Measurements from ENCODE around the gene LARGE1. TPM values are rescaled to one million over a fixed set of nuclear protein-coding genes. Genes with fewer than 3 reads are reported as not detected.

The LARGE1 gene
- polyA plus RNA-seq, 3 donors, result 24.5 to 27.2 (median 26.6) TPM

DNA sequence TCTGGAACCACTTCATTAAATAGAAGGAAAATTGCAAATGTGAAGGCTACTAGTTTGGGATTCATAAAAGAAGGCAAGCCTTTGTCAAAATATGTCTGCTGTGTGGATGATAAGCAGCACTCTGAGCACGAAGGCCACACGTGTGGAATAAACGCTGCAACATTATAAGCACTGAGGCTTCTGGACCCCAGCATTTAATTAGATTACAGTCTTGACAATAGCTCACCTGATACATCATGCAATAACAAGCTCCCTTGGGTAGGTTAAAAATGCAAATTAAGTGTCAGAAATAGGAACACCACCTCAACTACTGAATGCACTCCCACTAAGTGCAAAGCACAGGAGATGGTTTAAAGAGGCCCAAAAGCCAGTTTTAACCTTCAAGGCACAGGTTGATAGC is 179.3 kb downstream of the LARGE1 start:
- no peak for DNase-seq (ENCODE audit: low read depth in 3 of 3, low spot score in 2 of 3)

DNA sequence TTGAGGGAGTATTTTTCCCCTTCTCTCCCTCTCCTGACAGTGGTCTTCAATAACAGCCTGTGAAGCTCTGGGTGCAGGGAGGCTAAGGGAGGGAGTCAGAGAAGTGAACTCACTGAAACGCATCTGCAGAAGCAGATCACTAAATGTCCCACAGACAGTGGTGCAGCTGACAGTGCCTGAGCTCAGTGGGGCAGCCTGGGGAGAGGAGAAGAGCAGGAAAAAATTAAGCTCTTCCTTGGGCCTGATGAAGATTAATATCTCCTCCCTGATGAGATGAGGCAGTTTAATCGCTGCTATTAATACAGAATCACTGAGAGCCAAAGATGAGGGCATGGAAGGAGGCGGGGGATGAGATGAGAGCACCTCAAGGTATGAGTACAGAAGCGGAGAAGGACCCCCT is 180.8 kb downstream of the LARGE1 start:
- no peak for DNase-seq (ENCODE audit: low read depth in 3 of 3, low spot score in 2 of 3)

DNA sequence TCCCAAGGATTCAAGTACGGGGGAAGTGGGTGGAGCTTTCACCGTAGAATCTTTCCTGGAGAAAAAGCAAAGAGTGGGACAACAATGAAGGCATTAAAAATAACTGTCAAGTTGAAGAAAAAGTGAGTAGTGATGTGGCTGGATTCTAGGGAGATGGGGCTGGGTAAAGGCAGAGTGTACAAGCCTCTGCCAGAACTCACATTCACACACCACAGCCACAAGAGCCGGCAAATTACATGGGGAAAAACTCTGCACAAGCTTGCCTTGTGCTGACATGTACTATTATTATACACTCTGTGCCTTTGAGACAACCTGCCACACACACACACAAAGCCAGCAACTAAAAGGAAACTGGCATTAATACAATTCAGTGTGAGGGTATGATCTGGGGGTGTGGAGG is 182.6 kb downstream of the LARGE1 start:
- no peak for DNase-seq (ENCODE audit: low read depth in 3 of 3, low spot score in 2 of 3)

DNA sequence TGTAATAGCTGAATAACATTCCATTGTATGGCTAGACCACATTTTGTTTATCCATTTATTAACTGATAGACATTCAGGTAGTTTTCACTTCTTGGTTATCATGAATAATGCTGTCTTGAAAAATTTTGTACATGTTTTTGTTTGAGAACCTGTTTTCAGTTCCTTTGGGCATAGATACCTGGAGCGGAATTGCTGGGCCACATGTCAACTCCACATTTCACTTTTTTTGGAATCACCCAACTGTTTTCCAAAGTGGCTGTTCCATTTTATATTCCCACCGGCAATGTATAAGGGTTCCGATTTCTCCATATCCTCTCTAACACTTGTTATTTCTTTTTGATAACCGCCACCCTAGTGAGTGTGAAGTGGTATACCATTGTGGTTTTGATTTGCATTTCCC is 184.3 kb downstream of the LARGE1 start:
- DNase-seq (ENCODE audit: low read depth in 3 of 3, low spot score in 2 of 3), result no peak

DNA sequence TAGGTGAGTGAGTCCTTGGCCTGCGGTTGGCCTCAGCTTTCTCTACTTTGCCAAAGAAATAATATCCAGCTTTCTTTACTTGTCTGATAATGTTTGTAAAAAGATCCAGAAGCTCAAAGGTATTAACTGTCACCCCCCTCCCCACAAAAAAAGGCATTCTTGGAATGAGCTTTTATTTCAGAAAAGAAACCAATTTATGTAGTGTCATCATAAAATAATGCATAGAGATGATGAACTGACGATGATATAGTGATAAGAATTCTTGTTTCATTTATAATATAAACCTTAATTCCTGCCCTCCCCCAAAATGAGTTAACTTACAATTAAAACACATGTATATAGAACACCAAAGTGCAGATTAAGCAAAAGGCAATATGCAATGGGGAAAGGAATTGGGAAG is 191.4 kb downstream of the LARGE1 start:
- no peak for DNase-seq (ENCODE audit: low read depth in 3 of 3, low spot score in 2 of 3)

DNA sequence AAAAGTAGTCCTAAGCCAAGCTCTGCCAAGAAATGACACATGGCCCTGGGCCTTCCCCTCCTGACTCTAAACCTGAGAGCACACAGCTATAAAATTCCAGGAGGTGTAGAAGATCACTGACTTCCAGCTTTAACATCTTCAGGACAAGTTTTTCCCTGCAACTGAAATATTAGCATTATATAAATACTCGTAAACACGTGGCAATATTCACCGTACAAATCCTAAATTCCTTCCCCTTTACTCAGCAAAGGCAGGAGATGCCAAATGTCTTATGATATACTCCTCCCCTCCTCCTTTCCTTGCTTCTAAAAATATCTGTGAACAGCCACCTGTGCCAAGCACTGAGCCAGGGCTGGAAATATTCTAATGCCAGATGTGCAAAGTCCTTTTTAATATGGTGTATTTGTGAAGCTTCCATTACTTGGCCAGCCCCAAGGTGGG is 194.0 kb downstream of the LARGE1 start:
- DNase-seq (ENCODE audit: low read depth in 3 of 3, low spot score in 2 of 3), result no peak

DNA sequence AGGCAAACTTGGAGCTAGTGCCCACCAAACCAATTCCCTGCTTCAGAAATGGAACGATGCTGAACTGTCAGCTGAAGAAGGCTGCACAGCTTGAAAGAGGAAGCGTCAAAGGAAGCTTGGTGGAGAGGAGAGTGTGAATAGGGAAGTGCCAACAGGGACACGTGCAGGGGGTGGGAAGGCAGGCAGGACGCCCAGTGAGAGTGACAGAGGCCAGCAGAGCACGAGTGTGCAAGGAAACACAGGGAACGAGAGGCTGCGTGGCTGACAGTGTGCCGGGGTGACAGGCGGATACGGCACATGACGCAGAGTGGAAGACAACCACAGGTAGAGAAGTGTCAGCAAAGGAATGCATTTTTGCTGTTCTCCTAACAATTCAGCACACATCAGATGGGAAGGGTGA is 196.4 kb downstream of the LARGE1 start:
- DNase-seq (ENCODE audit: low read depth in 3 of 3, low spot score in 2 of 3), result no peak

DNA sequence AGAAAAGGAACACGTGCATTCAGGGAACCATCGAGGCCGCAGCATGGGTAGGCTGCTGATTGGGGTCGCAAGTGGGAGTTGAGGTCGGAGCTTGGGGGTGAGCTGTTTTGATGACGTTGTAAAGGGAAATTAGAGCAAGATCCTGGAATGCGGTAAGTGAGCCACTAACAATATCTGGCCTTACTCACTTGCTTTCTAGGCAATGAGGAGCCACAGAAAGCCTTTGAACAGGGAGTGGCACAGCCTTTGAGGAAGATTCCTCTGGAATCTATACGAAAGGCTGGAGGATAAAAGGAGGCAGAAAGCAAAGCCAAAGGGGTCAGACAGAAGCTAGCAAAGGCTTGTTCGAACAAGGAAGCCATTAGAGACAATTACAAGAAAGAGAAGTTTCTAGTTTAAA is 197.5 kb downstream of the LARGE1 start:
- DNase-seq (ENCODE audit: low read depth in 3 of 3, low spot score in 2 of 3), result no peak

DNA sequence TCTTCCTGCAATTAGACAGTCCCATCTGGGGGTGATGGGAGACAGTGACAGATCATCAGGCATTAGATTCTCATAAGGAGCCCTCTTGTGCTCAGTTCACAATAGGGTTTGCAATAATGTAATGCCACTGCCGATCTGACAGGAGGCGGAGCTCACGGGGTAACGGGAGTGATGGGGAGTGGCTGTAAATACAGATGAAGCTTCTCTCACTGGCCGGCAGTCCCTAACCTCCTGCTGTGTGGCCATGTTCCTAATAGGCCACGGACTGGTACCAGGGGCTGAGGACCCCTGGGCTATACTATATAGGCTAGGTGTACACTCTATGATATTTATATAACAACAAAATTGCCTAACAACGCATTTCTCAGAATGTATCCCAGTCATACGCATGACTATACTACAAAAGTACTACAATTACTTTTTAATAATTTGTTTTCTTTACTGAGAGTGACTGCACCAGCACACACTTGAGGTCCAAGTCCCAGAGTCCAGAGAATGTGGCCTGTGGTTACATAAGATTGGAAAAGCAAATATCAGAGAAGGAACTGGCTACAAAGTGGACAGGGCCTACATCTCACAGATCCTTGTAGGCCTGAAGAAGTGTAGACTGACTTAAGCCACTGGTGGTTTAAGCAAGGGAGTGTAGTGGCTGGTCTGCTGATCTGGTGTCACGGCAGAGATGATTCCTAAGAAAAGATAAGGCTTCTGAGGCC is 200.0 kb downstream of the LARGE1 start:
- DNase-seq (ENCODE audit: low read depth in 3 of 3, low spot score in 2 of 3), result no peak

DNA sequence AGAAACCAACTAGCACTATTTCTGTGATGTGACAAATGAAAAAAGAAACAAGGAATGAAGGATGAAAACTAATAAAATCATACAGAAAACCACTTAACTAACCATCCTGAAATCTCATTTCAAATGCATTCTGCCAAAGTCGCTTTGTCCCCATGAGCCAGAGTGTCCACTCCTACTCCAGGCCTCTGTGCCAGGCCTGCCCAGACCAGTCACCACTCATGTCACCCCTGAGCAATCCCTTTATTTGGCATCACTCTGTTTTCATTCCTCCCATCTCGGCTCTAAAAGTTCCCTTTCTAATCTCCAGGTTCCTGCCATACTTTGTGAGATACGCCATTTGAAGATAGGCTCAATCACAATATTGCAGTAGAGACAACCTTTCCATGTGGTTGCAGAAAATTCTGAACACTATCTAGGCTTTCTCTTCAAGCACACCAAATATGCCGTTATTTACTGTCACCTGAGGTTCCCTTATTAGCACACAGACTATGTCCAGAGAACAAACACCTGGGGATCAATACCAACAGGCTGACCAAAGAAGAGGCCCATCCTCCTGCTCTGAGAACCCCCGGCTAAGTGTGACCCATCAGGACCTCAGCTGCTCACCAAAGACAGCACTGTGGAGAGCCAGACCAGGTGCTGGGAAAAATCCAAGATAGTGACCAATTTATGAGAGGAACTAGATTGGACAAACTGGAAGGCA is 202.4 kb downstream of the LARGE1 start:
- DNase-seq (ENCODE audit: low read depth in 3 of 3, low spot score in 2 of 3), result no peak

DNA sequence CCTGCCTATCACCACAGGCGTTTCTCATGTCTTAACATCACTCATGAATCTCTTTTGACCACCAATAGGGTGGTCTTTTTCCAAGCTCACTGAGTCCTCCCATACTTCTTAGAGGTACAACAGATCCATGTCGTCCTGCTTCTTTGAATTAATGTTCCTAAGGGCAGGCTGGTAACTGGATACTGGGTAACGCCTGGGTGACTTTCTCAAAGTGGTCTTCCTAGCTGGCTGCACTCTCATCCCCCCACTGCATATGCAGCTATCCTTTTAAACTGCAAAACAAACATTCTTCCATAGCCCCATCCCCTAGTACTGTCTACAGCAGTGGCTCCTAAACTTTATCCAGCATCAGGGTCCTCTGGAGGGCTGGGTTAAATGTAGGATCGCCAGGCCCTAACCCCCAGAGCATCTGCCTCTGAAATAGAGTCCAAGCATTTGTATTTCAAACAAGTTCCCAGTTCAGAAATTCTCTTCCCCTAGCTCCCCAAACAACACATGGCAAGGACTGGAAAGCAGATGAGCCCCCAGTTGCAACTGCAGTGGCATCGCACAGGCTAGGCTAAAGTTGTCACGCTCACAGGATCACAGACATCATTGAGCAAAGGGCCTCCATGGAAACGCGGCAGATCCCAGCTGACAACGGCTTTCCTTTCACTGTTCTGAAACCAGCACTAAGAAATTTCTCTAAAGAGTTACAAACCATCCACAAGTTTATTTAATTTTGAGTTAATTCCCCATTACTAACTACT is 204.9 kb downstream of the LARGE1 start:
- peak in 2 of 3 donors; percentile 9 to 40 for DNase-seq (ENCODE audit: low read depth in 3 of 3, low spot score in 2 of 3)

DNA sequence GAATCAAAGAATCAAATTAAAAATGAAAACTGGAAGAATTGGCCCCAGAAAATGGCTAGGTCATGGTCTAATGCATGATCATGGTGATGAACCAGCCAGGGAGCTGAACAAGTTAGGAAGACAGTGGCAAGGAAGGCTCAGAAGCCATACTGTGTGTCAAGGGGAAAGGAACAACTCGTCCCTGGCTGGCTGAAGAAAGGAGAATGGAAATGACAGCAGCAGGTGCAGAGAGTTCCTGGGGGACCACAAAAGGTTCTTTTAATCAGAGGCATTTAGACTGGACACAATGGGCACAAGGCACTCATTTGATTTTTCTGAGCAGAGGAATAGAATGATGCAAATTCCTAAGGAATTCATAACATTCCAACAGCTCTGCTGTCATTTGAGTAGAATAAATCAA is 209.9 kb downstream of the LARGE1 start:
- no peak for DNase-seq (ENCODE audit: low read depth in 3 of 3, low spot score in 2 of 3)

DNA sequence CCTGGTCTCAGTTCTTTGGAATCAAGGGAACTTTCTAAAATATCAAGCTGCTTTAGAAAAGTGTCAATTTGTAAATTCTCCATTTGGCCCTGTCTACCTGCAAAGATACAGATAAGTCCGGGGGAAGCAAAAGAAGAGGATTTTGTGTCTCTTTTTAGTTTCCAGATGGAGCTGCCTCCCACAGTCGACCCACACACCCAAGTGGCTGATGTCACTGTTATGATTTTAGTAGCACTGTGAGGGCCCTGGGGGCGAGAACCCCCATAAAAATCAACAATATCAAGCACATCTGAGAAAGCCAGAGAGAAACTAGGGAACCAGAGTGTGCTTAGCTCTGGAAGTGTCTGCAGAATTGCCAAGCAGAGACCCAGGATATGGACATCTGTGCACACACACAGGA is 212.7 kb downstream of the LARGE1 start:
- DNase-seq (ENCODE audit: low read depth in 3 of 3, low spot score in 2 of 3), result no peak

DNA sequence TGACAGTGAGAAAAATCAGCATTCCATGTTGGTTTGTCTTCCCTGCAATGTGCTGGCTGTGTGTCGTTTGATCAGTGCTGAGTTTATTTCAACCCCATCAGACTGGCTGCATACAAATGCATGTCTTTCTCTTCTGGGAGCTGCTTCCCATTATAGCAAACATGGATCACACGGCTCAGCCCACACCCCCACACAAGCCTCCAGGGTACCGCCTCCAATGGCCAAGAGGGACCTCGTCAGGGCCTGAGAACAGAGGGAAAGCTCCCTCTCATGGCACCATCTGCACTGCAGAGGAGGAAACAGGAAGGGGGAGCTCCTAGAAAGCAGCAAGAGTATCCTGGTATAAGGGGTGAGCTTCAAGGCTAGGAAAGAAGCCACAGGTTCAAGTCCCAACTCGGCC is 214.2 kb downstream of the LARGE1 start:
- DNase-seq (ENCODE audit: low read depth in 3 of 3, low spot score in 2 of 3), result no peak

DNA sequence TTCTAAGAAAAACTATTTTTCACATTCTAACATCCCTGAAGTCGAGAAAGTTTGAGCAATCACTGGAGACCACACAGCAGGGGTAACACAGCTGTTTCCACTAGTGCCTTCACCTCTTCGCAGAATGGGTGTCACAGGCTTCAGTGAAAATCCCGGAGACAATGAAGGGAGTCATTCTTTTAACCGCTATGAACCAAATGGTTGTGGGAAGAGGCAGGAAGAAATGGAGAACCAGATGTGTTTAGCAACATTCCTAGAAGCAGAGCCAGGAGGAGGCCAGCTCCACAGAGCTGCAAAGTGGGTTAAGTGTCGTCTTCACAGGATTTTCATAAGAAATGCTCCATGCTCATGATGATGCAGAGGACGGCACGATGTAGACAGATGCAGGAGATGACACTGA is 221.1 kb downstream of the LARGE1 start:
- DNase-seq (ENCODE audit: low read depth in 3 of 3, low spot score in 2 of 3), result no peak

DNA sequence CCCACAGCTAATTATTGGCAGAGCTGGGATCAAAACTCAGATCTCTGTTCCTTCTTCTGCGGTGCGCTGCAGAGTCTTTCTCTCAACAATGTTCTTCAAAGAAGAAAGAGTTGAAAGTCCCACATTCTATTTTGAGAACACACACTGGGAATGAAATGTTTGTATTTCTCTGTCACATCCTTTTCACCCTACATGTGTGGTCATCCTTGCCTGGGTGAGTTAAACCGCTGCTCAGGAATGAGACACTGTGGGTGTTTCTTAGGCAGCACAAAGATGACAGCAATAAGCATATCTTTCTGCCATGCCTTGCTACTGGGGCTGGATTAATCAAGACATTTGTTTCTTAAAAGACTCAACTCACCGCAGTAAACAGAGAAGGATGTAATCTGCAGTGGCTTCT is 222.6 kb downstream of the LARGE1 start:
- no peak for DNase-seq (ENCODE audit: low read depth in 3 of 3, low spot score in 2 of 3)

DNA sequence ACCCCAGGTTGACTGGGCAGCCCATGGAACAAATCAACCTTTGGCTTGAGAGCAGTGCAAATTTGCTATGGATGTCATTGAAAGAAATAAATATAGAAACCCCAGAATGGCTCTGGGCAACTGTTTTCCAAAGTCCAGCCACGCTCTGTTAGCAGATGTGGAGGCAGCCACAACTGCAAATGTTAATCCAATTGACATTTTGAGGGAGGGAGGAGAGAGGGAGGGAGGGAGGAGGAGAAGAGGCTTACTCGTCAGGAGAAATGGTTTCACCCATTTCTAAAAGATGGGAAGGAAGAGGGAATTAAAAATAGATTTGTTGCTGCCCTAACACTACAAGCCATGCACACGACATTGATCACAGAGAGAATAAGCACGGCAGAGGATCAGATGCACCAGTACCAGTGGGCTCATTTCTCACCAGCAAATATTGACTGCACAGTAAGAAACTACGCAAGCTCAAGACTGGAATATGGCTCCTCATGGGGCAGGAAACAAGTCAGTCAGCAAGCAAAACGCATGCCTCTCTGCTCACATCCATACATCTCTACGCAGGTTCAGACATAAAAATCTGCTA is 229.1 kb downstream of the LARGE1 start:
- DNase-seq (ENCODE audit: low read depth in 3 of 3, low spot score in 2 of 3), result no peak

DNA sequence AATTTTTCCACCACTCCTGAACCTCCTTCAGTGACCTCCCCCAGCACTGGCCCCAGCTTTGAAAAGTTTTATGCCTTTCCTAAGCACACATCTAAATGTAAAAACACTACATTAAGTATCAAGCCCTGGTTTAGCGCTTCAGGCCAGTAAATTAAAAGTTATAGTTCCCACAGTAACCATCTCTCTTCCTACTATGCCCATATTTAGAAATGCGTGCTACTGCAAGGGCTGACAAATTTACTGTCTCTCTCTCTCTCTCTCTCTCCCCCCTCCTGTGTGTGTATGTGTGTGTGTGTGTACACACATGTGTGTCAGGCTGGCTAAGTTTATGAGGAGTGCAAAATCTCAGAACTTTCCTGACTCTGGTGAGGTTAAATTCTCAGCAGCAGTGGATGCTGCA is 231.4 kb downstream of the LARGE1 start:
- DNase-seq (ENCODE audit: low read depth in 3 of 3, low spot score in 2 of 3), result peak; percentile 6 to 23 (median 19)

DNA sequence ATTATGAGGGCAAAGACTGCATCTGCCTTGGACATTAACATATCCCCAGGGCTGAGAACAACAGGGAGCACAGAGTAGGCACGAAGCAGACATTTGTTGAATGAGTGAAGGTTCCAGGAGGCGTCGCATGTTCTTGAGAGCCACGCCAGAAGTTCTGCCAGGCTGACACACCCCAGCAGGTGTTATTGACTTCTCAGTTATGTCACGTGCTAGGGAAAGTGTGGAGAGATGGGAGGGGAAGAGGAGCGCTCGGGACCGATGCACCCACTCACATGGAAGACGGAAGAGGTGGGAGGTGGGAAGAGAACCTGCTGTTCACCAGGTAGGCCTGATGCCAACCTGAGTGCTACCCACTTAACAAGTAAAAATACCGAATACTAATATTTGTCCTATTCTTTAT is 232.8 kb downstream of the LARGE1 start:
- DNase-seq (ENCODE audit: low read depth in 3 of 3, low spot score in 2 of 3), result no peak

DNA sequence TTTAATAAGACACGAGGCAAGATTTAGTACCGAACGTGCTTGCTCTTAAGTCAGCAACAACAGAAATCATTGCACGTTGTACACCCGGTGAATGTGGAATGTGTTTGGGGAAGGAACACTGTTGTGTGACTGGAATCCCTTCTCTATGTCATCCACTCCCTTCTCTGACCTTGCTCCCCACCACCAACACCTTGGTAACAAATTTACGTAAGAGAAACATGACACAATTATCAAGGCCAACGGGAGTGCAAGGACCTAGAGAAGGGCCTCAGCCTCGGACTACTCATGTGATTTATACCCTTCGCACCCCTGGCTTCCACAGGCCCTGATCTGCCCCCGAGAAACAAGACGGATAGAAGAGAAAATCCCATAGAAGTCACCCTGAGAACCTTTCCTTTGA is 236.2 kb downstream of the LARGE1 start:
- peak; percentile 21 to 32 (median 27) for DNase-seq (ENCODE audit: low read depth in 3 of 3, low spot score in 2 of 3)

DNA sequence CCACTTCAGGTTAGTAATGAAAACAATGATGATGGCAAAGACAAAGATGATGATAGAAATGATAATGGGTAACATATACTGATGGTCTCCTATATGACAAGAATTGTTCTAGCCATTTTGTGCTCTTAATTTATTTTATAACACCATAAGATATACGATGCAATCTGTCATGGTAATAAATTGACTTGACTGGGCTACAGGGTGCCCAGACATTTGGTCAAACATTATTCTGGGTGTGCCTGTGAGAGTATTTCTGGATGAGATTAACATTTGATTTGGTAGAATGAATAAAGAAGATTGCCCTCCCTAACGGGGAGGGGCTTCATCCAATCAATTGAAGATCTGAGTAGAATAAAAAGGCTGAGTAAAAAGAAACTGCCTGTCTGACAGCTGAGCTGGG is 237.3 kb downstream of the LARGE1 start:
- DNase-seq (ENCODE audit: low read depth in 3 of 3, low spot score in 2 of 3), result no peak
